Measurements from ENCODE around the gene AJM1. TPM values are rescaled to one million over a fixed set of nuclear protein-coding genes. Genes with fewer than 3 reads are reported as not detected.
"Not testable (repeated sequence)": the region's sequence is repeated elsewhere in the genome, so short reads cannot be mapped to it uniquely, and the experiment has no call there.

AJM1 gene
- total RNA-seq, 1 experiment from 2014 or later, result 1.1 TPM

- no peak for DNase-seq (ENCODE audit: low read depth)
Observed at GRCh38 chr9:136831002-136831719, 11.1 kb upstream of the AJM1 start.

- DNase-seq (ENCODE audit: low read depth), result no peak
Observed at GRCh38 chr9:136831720-136832104, 10.6 kb upstream of the AJM1 start.

GRCh38 chr9:136832581-136832980, 9.7 kb upstream of the AJM1 start:
- DNase-seq (ENCODE audit: low read depth), result no peak

GRCh38 chr9:136833381-136834048, 8.8 kb upstream of the AJM1 start:
- not testable (repeated sequence) for DNase-seq (ENCODE audit: low read depth)

GRCh38 chr9:136835162-136835931, 6.9 kb upstream of the AJM1 start:
- no peak for DNase-seq (ENCODE audit: low read depth)

GRCh38 chr9:136835932-136836904, 6.1 kb upstream of the AJM1 start:
- no peak for DNase-seq (ENCODE audit: low read depth)

GRCh38 chr9:136837146-136837855, 5.0 kb upstream of the AJM1 start:
- DNase-seq (ENCODE audit: low read depth), result no peak

GRCh38 chr9:136837856-136838277, 4.4 kb upstream of the AJM1 start:
- not testable (repeated sequence) for DNase-seq (ENCODE audit: low read depth)

- DNase-seq (ENCODE audit: low read depth), result no peak
Observed at GRCh38 chr9:136838314-136839228, 3.7 kb upstream of the AJM1 start.

- no peak for DNase-seq (ENCODE audit: low read depth)
Observed at GRCh38 chr9:136839229-136840139, 2.8 kb upstream of the AJM1 start.

GRCh38 chr9:136840140-136840876, 2.0 kb upstream of the AJM1 start:
- no peak for DNase-seq (ENCODE audit: low read depth)

- peak; percentile 88 for DNase-seq (ENCODE audit: low read depth)
Observed at GRCh38 chr9:136840877-136841645, 1.2 kb upstream of the AJM1 start.

- not testable (repeated sequence) for DNase-seq (ENCODE audit: low read depth)
Observed at GRCh38 chr9:136841646-136842379, 465 bp upstream of the AJM1 start.

GRCh38 chr9:136843159-136843800, 1.0 kb downstream of the AJM1 start:
- DNase-seq (ENCODE audit: low read depth), result not testable (repeated sequence)

- DNase-seq (ENCODE audit: low read depth), result not testable (repeated sequence)
Observed at GRCh38 chr9:136843801-136844740, 1.8 kb downstream of the AJM1 start.

All from M059J (cell line).